Cardiac fibroblast (primary cell): Measurements from ENCODE around the gene PANK2.

Experiments
- DNase-seq, 2 donors: peaks; one replicate each; pipeline versions ENCODE4 v3.0.0 to v3.0.0-alpha.2; 2010; ENCODE audit warnings: low read depth in 2 of 2
- H3K4me3 ChIP-seq, 2 donors: replicated peaks in 1 of 2; 1 replicate in 1 of 2; 2 replicates in 1 of 2; pipeline ENCODE4 v1.5.1; 2011; ENCODE audit warnings: low read depth in 2 of 2, low read length in 2 of 2, mild to moderate bottlenecking in 2 of 2, moderate library complexity in 1 of 2
- TF ChIP-seq, protein P1 (sequence below): IDR thresholded peaks from one replicate; pipeline ENCODE4 v1.5.1; 2011; ENCODE audit warnings: low read depth, mild to moderate bottlenecking, low read length, inconsistent platforms

PANK2 gene

DNA sequence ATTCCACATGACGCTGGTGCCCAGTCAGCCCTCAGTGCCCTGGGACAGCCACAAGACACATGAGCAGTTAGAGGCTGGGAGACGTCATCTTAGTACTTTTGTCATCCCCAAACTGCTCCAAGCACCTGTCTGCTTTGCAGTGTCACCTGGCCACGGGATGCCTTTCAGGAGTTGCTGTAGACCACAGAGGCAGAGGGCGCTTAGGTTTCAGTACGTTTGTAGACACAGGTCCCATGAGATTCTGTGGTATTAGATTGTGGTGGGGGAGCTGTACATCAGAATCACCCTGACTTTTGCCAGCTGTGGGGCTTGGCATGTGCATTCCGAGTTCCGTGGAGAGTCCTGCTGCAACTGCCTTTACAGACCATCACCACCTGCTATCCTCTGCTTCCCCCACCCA lies 25.9 kb upstream of the PANK2 start:
- no peak for DNase-seq
- no peak overlapping the region for H3K4me3 ChIP-seq
- TF ChIP-seq, protein P1, sequence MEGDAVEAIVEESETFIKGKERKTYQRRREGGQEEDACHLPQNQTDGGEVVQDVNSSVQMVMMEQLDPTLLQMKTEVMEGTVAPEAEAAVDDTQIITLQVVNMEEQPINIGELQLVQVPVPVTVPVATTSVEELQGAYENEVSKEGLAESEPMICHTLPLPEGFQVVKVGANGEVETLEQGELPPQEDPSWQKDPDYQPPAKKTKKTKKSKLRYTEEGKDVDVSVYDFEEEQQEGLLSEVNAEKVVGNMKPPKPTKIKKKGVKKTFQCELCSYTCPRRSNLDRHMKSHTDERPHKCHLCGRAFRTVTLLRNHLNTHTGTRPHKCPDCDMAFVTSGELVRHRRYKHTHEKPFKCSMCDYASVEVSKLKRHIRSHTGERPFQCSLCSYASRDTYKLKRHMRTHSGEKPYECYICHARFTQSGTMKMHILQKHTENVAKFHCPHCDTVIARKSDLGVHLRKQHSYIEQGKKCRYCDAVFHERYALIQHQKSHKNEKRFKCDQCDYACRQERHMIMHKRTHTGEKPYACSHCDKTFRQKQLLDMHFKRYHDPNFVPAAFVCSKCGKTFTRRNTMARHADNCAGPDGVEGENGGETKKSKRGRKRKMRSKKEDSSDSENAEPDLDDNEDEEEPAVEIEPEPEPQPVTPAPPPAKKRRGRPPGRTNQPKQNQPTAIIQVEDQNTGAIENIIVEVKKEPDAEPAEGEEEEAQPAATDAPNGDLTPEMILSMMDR = no peak

DNA sequence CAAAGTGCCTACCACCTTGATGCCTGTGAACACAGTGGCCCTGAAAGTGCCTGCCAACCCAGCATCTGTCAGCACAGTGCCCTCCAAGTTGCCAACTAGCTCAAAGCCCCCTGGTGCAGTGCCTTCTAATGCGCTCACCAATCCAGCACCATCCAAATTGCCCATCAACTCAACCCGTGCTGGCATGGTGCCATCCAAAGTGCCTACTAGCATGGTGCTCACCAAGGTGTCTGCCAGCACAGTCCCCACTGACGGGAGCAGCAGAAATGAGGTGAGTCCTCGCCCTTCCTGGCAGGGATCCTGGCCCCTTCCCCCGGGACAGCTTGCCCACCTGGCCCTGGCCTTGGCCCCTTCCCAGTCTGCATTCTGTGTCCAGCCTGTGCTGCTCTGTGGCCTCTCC lies 24.7 kb upstream of the PANK2 start:
- no peak overlapping the region for H3K4me3 ChIP-seq
- TF ChIP-seq, protein P1 = no peak
- DNase-seq = no peak

DNA sequence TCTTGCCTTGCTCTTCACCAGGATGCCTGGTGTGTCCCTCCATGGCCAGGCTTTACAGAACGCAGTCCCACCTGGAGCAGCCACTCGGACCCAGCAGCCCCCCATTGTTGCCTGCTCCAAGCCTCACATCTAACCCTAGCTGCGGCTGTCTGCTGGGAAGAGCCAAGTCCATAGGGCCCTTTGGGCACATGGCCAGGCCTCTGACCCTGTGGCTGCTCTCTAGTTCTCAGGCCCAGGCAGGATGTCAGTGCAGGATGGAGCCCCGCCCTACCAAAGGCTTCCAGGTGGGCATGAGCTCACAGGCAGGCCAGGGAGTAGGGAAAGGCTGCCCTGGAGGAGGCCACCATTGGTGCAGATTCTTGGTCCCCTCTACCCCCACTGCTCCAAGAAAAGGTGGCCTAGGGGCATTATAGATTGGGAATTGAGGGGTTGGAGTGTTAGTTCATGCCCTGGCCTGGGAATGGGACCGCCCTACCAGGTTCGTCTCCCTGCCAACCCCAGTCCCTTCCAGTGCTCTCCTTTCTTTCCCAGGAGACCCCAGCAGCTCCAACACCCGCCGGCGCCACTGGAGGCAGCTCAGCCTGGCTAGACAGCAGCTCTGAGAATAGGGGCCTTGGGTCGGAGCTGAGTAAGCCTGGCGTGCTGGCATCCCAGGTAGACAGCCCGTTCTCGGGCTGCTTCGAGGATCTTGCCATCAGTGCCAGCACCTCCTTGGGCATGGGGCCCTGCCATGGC lies 23.9 kb upstream of the PANK2 start:
- no peak for DNase-seq
- TF ChIP-seq, protein P1 = no peak
- H3K4me3 ChIP-seq = no peak overlapping the region

DNA sequence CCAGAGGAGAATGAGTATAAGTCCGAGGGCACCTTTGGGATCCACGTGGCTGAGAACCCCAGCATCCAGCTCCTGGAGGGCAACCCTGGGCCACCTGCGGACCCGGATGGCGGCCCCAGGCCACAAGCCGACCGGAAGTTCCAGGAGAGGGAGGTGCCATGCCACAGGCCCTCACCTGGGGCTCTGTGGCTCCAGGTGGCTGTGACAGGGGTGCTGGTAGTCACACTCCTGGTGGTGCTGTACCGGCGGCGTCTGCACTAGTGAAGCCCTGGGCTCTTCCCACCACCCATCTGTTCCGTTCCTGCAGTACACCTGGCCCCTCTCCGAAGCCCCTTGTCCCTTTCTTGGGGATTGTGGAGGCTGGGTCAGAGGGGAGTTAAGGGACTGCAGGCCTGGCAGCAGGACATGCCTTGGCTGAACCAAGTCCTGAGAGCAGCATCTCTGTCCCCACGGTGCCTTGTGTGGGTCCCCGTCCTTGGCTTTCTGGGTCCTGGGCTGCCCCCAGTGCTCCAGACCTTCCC lies 23.2 kb upstream of the PANK2 start:
- TF ChIP-seq, protein P1 = no peak
- H3K4me3 ChIP-seq = no peak overlapping the region
- DNase-seq = no peak

DNA sequence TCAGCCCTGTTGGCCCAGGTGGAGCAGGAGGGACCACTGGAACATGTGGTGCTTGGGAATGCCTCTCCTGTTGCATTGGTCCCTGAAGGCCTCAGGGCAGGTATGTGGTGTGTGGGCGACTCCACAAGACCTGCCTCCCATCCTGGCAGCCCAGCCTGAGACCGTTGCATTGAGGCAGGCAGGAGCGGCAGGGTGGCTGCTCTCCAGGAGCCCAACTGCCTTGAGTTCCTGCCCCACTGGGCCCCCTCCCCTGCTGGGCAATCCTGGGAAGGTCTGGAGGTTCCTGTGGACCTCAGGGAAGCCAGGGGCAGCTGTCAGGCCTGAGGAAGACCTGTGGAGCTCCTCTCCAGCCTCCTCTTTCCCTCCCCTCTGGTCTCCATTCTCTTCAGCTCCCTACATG lies 22.7 kb upstream of the PANK2 start:
- TF ChIP-seq, protein P1 = no peak
- no peak for DNase-seq
- H3K4me3 ChIP-seq = no peak overlapping the region

DNA sequence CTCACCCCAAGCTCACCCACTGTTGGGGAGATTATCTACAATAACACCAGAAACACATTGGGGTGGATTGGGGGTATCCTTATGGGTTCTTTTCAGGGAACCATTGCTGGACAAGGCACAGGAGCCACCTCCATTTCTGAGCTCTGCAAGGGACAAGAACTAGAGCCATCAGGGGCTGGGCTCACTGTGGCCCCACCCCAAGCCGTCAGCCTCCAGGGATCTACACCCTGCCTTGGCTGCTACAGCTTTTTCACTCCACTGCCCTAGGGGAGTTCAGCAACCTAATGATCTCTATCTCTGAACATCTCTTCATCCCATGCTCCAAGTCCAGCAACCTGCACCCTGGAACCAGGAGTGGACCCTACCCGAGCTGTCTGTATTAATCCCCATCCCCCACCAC lies 21.4 kb upstream of the PANK2 start:
- TF ChIP-seq, protein P1 = no peak
- no peak overlapping the region for H3K4me3 ChIP-seq

More for the DNA sequence above, 21.4 kb upstream of the PANK2 start:
- DNase-seq = no peak
